Keratinocyte (primary cell): Measurements from ENCODE around the gene ERC1. TPM values are rescaled to one million over a fixed set of nuclear protein-coding genes. Genes with fewer than 3 reads are reported as not detected.

Experiments
- DNase-seq: peaks from one replicate; pipeline ENCODE4 v3.0.0-alpha.2; 2011; ENCODE audit warnings: low read depth, missing footprints, low spot score
- FAIRE-seq: peaks from 2 replicates; lab custom pipeline; 2011; peaks lifted over from hg19 to GRCh38; lab: Jason Lieb, UNC
- H2AFZ ChIP-seq: 2 replicates; pipeline ENCODE4 v1.6.0; 2012; ENCODE audit warnings: low read length, control low read depth, inconsistent platforms; ENCODE audit not compliant: control insufficient read depth
- H3K27ac ChIP-seq: 2 replicates; pipeline ENCODE4 v1.5.1; 2011; ENCODE audit warnings: low read length; ENCODE audit not compliant: control insufficient read depth, insufficient read depth
- H3K27me3 ChIP-seq: 3 replicates; pipeline ENCODE4 v1.6.0; 2011; ENCODE audit warnings: low read length; ENCODE audit not compliant: control insufficient read depth, insufficient read depth; ENCODE audit errors: extremely low read depth
- H3K36me3 ChIP-seq, 2 experiments: 2 replicates in 1 of 2; 3 replicates in 1 of 2; pipeline ENCODE4 v1.5.1; 2011; ENCODE audit warnings: low read length in 2 of 2, mild to moderate bottlenecking in 1 of 2; ENCODE audit not compliant: control insufficient read depth in 2 of 2, insufficient read depth in 2 of 2; ENCODE audit errors: extremely low read depth in 1 of 2
- H3K4me1 ChIP-seq: 3 replicates; pipeline ENCODE4 v1.5.1; 2011; ENCODE audit warnings: low read length; ENCODE audit not compliant: control insufficient read depth, insufficient read depth; ENCODE audit errors: extremely low read depth
- H3K4me2 ChIP-seq: 3 replicates; pipeline ENCODE4 v1.6.0; 2011; ENCODE audit warnings: low read depth, low read length; ENCODE audit not compliant: control insufficient read depth, insufficient read depth; ENCODE audit errors: extremely low read depth
- H3K4me3 ChIP-seq, 3 experiments: fragments of 200-600 bp in 1 of 3; sonication (generic) in 1 of 3; 2 replicates in 2 of 3; 3 replicates in 1 of 3; pipeline ENCODE4 v1.5.1; 2011 to 2016; ENCODE audit warnings: low read length in 3 of 3, mild to moderate bottlenecking in 3 of 3, control low read depth in 2 of 3, inconsistent platforms in 1 of 3, low read depth in 1 of 3, mixed read lengths in 1 of 3, mixed run types in 1 of 3, moderate library complexity in 1 of 3; ENCODE audit not compliant: control insufficient read depth in 2 of 3, insufficient read depth in 2 of 3; ENCODE audit errors: extremely low read depth in 1 of 3
- H3K79me2 ChIP-seq: 2 replicates; pipeline ENCODE4 v1.6.0; 2012; ENCODE audit warnings: low read length; ENCODE audit not compliant: control insufficient read depth, insufficient read depth
- H3K9ac ChIP-seq: 3 replicates; pipeline ENCODE4 v1.6.0; 2011; ENCODE audit warnings: low read length; ENCODE audit not compliant: control insufficient read depth, insufficient read depth; ENCODE audit errors: extremely low read depth
- H3K9me1 ChIP-seq: 3 replicates; pipeline ENCODE4 v1.6.0; 2011; ENCODE audit warnings: low read length; ENCODE audit not compliant: control insufficient read depth, insufficient read depth; ENCODE audit errors: extremely low read depth
- H3K9me3 ChIP-seq: 2 replicates; pipeline ENCODE4 v1.5.1; 2012; ENCODE audit warnings: low read depth, low read length; ENCODE audit not compliant: control insufficient read depth
- H4K20me1 ChIP-seq: 3 replicates; pipeline ENCODE4 v1.6.0; 2011; ENCODE audit warnings: low read length; ENCODE audit not compliant: control insufficient read depth, insufficient read depth; ENCODE audit errors: extremely low read depth
- CTCF ChIP-seq, 3 experiments: IDR thresholded peaks in 1 of 3; conservative IDR thresholded peaks in 1 of 3; optimal IDR thresholded peaks in 1 of 3; 2 replicates in 2 of 3; 3 replicates in 1 of 3; pipeline versions ENCODE3 to v1.5.1; 2011; ENCODE audit warnings: low read length in 3 of 3, mild to moderate bottlenecking in 3 of 3, moderate library complexity in 2 of 3, control low read depth in 1 of 3, inconsistent platforms in 1 of 3; ENCODE audit not compliant: insufficient read depth in 2 of 3; ENCODE audit errors: extremely low read depth in 1 of 3
- EZH2 ChIP-seq: IDR thresholded peaks from one replicate; pipeline ENCODE4 v1.6.1; 2012; ENCODE audit warnings: inconsistent platforms, mild to moderate bottlenecking, low read length, moderate library complexity
- dilution Hi-C: fragments of 300-500 bp; cut with MboI; formaldehyde crosslinking; loops from one replicate; pipeline ENCODE4 v1.7.0; 2020; ENCODE audit warnings: low sequenced_read_pairs; ENCODE audit not compliant: extremely low pct_ligation_motif_present
- polyA plus RNA-seq, 5 experiments: library from polyadenylated mRNA; depleted of rRNA in 3 of 5; stranded (reverse) in 3 of 5; stranded (forward) in 1 of 5; unstranded in 1 of 5; fragments of >200 nt; gene quantifications; 1 replicate in 1 of 5; 2 replicates in 3 of 5; 3 replicates in 1 of 5; pipeline versions ENCODE4 v1.2.1 to v1.2.3, GENCODE V29; 2011 to 2012; ENCODE audit warnings: missing spikeins in 2 of 5, low read depth in 1 of 5, low replicate concordance in 1 of 5

Gene ERC1
- polyA plus RNA-seq, 1 donor (not counting 4 experiments of a cell fraction or from before 2014, with no cell fraction given) = 16.1 TPM

GRCh38 chr12:1059162-1059561, 68.1 kb downstream of the ERC1 start:
- H3K4me3 ChIP-seq = no peak overlapping the region
- no peak overlapping the region for H3K27ac ChIP-seq
- dilution Hi-C loops = no loop called here
- no peak overlapping the region for H2AFZ ChIP-seq
- no peak overlapping the region for H3K4me2 ChIP-seq
- DNase-seq (no peak), FAIRE-seq (peak; percentile 26)
- no peaks in the 10 kb centered on the region for H3K36me3 ChIP-seq
- no peaks in the 10 kb centered on the region for H3K9me1 ChIP-seq
- no peak for TF ChIP-seq CTCF (optimal IDR thresholded peaks at IDR 0.05 in 1 of 3, IDR thresholded peaks at IDR 0.05 in 1 of 3, conservative IDR thresholded peaks at IDR 0.05 in 1 of 3; ENCODE audit: extremely low read depth in 1 of 3, insufficient read depth in 2 of 3, low read length in 3 of 3)
- no peak for TF ChIP-seq EZH2
- H3K9ac ChIP-seq = no peak overlapping the region
- no peaks in the 10 kb centered on the region for H3K4me1 ChIP-seq
- no peaks in the 10 kb centered on the region for H4K20me1 ChIP-seq
- H3K27me3 ChIP-seq = no peaks in the 10 kb centered on the region
- H3K9me3 ChIP-seq = peaks cover 8% of the 10 kb centered on the region
- H3K79me2 ChIP-seq = peaks cover 79% of the 10 kb centered on the region

GRCh38 chr12:1063852-1064251, 72.8 kb downstream of the ERC1 start:
- Histone ChIP-seq H3K79me2 (peaks cover 66% of the 10 kb centered on the region), H3K9me1 (no peaks in the 10 kb centered on the region), H2AFZ (no peak overlapping the region), H3K27me3 (no peaks in the 10 kb centered on the region), H3K4me1 (no peaks in the 10 kb centered on the region), H3K9ac (no peak overlapping the region), H3K9me3 (peaks cover 6% of the 10 kb centered on the region), H3K36me3 (no peaks in the 10 kb centered on the region), H3K4me3 (no peak overlapping the region), H3K4me2 (no peak overlapping the region), H3K27ac (no peak overlapping the region), H4K20me1 (no peaks in the 10 kb centered on the region)
- no peak for TF ChIP-seq EZH2
- no peak for TF ChIP-seq CTCF (optimal IDR thresholded peaks at IDR 0.05 in 1 of 3, IDR thresholded peaks at IDR 0.05 in 1 of 3, conservative IDR thresholded peaks at IDR 0.05 in 1 of 3; ENCODE audit: extremely low read depth in 1 of 3, insufficient read depth in 2 of 3, low read length in 3 of 3)
- DNase-seq (no peak), FAIRE-seq (no peak)
- dilution Hi-C loops = no loop called here
